Loucy (cell line): Measurements from ENCODE around the gene KLRD1.
"Not testable (repeated sequence)": the region's sequence is repeated elsewhere in the genome, so short reads cannot be mapped to it uniquely, and the experiment has no call there.

Experiments
- EZH2phosphoT487 ChIP-seq: fragments of 200-600 bp; IDR thresholded peaks from 2 replicates; pipeline ENCODE4 v1.6.1; 2018; ENCODE audit warnings: antibody characterized with exemption, mild to moderate bottlenecking, moderate library complexity, borderline replicate concordance
- TF ChIP-seq, protein P1 (sequence below): fragments of 200-600 bp; sonication (generic); conservative IDR thresholded peaks from 2 replicates; pipeline ENCODE4 v1.5.1; 2014; ENCODE audit warnings: mild to moderate bottlenecking, antibody characterized with exemption, low read length

DNA sequence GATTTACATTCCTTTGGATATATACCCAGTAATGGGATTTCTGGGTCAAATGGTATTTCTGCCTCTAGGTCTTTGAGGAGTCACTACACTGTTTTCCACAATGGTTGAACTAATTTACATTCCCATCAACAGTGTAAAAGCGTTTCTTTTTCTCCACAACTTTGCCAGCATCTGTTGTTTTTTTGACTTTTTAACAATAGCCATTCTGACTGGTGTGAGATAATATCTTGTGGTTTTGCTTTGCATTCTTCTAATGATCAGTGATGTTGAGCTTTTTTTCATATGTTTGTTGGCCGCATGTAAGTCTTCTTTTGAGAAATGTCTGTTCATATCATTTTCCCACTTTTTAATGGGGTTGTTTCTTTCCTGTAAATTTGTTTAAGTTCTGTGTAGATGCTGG is 33.3 kb downstream of the KLRD1 start:
- TF ChIP-seq, protein P1, sequence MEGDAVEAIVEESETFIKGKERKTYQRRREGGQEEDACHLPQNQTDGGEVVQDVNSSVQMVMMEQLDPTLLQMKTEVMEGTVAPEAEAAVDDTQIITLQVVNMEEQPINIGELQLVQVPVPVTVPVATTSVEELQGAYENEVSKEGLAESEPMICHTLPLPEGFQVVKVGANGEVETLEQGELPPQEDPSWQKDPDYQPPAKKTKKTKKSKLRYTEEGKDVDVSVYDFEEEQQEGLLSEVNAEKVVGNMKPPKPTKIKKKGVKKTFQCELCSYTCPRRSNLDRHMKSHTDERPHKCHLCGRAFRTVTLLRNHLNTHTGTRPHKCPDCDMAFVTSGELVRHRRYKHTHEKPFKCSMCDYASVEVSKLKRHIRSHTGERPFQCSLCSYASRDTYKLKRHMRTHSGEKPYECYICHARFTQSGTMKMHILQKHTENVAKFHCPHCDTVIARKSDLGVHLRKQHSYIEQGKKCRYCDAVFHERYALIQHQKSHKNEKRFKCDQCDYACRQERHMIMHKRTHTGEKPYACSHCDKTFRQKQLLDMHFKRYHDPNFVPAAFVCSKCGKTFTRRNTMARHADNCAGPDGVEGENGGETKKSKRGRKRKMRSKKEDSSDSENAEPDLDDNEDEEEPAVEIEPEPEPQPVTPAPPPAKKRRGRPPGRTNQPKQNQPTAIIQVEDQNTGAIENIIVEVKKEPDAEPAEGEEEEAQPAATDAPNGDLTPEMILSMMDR = not testable (repeated sequence)
- TF ChIP-seq EZH2phosphoT487 = not testable (repeated sequence)
